HUES48 (cell line): Measurements from ENCODE around the gene CEP72.

Experiments
- H3K27ac ChIP-seq: one replicate; pipeline ENCODE4 v1.7.0; 2013; ENCODE audit warnings: low read depth, low read length, inconsistent platforms
- H3K27me3 ChIP-seq: 2 replicates; pipeline ENCODE4 v1.6.1; 2013; ENCODE audit warnings: mild to moderate bottlenecking, low read length; ENCODE audit not compliant: control insufficient read depth, insufficient read depth
- H3K36me3 ChIP-seq: 2 replicates; pipeline ENCODE4 v1.6.1; 2013; ENCODE audit warnings: low read length; ENCODE audit not compliant: control insufficient read depth, insufficient read depth
- H3K4me1 ChIP-seq: 2 replicates; pipeline ENCODE4 v1.6.1; 2013; ENCODE audit warnings: mild to moderate bottlenecking, low read length; ENCODE audit not compliant: control insufficient read depth, insufficient read depth
- H3K4me3 ChIP-seq: 2 replicates; pipeline ENCODE4 v1.5.1; 2013; ENCODE audit warnings: mild to moderate bottlenecking, low read depth, low read length
- H3K9ac ChIP-seq: 2 replicates; pipeline ENCODE4 v1.6.1; 2013; ENCODE audit warnings: mild to moderate bottlenecking, low read depth, low read length, moderate library complexity
- H3K9me3 ChIP-seq: 2 replicates; pipeline ENCODE4 v1.6.1; 2013; ENCODE audit warnings: low read length; ENCODE audit not compliant: control insufficient read depth, insufficient read depth

CEP72 gene

DNA sequence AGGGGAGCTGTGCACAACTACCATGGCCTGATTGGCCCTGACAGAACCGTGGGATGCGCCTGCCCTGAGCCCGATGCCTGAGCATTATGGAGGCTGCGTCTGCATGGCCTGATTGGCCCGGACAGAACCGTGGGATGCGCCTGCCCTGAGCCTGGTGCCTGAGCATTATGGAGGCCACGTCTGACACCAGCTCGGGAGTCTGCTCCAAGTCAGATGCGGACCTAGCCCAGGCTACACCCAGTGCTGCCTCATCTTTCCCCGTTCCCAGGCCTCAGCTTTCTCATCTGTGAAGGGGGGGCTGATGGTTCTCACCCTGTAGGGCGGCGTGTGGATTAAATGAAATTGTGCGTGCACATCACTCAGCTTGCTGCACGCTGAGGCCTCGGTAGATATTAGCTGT is 7.3 kb downstream of the CEP72 start:
- Histone ChIP-seq H3K9me3 (no peaks in the 10 kb centered on the region), H3K9ac (no peak overlapping the region), H3K27me3 (no peaks in the 10 kb centered on the region), H3K27ac (no peak overlapping the region), H3K36me3 (peaks cover 64% of the 10 kb centered on the region), H3K4me1 (no peaks in the 10 kb centered on the region), H3K4me3 (no peak overlapping the region)

DNA sequence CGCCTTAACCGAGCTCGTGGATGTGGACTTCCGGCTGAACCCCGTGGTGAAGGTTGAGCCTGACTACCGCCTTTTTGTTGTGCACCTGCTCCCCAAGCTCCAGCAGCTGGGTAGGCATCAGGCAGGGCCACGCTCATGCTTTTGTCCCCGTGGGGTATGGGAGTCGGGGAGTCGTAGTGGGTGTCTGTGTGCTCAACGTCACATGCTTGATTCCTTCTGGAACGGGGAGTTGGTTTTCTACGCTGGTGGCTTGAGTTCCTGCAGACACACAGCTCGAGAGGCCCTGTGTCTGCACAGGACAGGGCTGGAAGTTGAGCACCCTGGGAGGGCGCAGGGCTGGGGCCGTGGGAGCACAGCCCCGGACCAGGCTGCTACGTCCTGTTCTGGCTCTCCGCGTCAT is 8.0 kb downstream of the CEP72 start:
- H3K27me3 ChIP-seq, result no peaks in the 10 kb centered on the region
- H3K27ac ChIP-seq, result no peak overlapping the region
- H3K9me3 ChIP-seq, result no peaks in the 10 kb centered on the region
- H3K4me1 ChIP-seq, result no peaks in the 10 kb centered on the region
- no peak overlapping the region for H3K4me3 ChIP-seq
- no peak overlapping the region for H3K9ac ChIP-seq
- peaks cover 71% of the 10 kb centered on the region for H3K36me3 ChIP-seq

DNA sequence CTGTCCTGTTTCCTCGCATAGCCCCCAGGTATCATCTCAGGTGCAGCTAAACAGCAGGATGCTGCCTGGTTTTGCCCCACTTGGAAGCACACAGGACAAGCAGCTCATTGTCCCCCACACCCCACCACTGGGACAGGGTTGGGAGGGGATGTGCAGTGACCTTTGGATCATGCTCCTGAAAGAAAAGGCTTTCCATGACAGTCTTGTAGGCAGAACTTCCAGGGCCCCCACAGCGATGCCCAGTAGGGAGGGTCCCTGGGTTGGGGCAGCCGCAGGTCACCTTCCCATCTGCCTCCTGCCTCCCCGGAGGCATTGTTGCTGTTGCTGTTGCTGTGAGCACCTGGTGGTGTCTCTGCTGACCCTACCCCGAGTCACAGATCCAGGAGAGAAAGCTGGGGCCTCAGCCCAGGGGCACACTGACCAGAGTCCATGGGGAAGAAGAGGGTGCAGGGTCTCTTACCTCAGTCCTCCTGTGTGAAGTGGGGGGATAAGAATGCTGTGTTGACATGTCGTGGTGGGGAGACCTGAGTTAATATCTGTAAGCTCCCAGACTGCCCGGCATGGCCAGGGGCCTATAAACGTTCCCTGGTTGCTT is 8.5 kb downstream of the CEP72 start:
- no peaks in the 10 kb centered on the region for H3K27me3 ChIP-seq
- no peak overlapping the region for H3K4me3 ChIP-seq
- no peaks in the 10 kb centered on the region for H3K4me1 ChIP-seq
- no peak overlapping the region for H3K9ac ChIP-seq
- peaks cover 76% of the 10 kb centered on the region for H3K36me3 ChIP-seq
- H3K9me3 ChIP-seq, result no peaks in the 10 kb centered on the region
- no peak overlapping the region for H3K27ac ChIP-seq

DNA sequence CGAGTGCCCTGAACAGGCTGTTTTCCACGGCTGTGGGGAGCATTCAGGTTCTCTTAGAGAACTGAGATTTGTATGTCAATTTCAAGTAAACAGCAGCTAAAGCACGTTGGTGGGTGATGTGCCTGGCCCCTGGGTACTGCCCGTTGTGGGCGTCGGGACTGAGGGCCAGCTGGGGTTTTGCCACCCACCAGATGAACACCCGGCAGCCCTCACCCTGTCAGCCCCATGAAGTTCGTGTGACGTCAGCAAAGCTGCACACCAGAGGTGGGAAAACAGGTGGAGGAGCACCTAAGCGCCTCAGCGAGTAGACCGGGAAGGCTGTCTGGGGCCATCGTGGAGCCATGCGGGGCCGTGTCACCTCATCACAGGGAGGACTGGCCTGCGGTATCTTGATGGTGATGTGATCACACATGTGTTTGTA is 9.2 kb downstream of the CEP72 start:
- Histone ChIP-seq H3K4me1 (no peaks in the 10 kb centered on the region), H3K27ac (no peak overlapping the region), H3K9me3 (no peaks in the 10 kb centered on the region), H3K27me3 (no peaks in the 10 kb centered on the region), H3K4me3 (no peak overlapping the region), H3K36me3 (peaks cover 83% of the 10 kb centered on the region), H3K9ac (no peak overlapping the region)

DNA sequence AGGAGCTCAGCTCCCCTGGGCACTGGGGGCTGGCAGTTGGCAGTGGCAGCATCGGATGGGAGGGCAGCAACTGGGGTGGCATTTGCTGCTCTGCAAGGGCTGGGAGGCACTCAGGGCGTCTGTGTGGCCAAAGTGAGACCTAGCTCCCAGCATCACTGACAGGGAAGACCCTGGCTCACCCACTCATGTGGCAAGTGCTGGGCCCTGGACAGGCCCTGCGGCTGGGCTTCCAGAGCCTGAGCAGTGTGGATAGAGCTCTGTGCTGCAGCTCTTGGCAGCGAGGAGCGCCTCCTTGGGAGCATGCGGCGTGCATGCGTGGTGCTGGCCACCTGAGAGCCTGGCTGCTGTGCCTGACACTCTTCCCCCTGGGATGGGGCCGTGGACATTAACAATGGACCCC is 10.2 kb downstream of the CEP72 start:
- Histone ChIP-seq H3K4me1 (no peaks in the 10 kb centered on the region), H3K9me3 (no peaks in the 10 kb centered on the region), H3K27me3 (no peaks in the 10 kb centered on the region), H3K9ac (no peak overlapping the region), H3K36me3 (peaks cover 93% of the 10 kb centered on the region), H3K27ac (no peak overlapping the region), H3K4me3 (no peak overlapping the region)

DNA sequence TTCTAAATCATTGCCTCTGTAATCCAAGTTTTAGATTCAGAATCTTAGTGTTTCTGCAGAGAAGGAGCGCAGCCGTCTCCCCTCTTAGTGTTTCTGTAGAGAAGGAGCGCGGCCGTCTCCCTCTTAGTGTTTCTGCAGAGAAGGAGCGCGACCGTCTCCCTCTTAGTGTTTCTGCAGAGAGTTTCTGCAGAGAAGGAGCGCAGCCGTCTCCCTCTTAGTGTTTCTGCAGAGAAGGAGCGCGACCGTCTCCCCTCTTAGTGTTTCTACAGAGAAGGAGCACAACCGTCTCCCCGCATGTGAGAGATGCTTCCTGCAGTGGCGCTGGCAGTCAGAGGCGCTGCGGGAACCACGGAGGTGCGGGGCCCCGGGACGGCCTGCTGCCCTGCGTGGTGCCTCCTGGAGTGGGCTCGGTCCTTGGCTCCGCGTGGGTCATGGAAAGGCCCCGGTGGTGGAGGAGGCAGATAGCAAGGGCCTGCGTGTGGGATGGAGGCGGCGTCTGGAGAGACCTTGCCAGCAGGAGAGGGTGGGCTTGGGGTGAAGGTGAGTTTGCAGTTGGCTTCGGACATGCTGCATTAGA is 10.9 kb downstream of the CEP72 start:
- Histone ChIP-seq H3K36me3 (peaks cover 94% of the 10 kb centered on the region), H3K9ac (no peak overlapping the region), H3K27ac (no peak overlapping the region), H3K9me3 (no peaks in the 10 kb centered on the region), H3K27me3 (no peaks in the 10 kb centered on the region), H3K4me3 (no peak overlapping the region), H3K4me1 (no peaks in the 10 kb centered on the region)

DNA sequence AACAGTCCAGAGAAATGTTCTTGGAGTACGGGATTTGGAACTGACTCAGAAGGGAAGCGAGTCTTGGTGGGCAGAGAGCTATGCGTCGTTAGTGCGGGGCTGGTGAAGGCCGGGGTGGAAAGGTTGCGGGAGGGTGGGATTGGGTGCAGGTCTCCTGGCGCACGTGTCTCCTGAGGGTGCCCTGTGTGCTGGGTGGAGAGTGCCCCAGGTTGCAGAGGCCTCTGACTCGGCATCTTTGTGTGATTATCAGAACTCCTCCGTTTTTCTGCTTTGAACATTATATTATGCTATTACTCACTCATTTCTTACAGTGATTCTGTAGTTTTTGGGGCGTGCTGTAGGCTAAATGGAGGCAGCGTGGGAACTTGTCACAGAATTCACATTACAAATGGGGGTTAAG is 11.4 kb downstream of the CEP72 start:
- Histone ChIP-seq H3K27ac (no peak overlapping the region), H3K27me3 (no peaks in the 10 kb centered on the region), H3K4me3 (no peak overlapping the region), H3K4me1 (no peaks in the 10 kb centered on the region), H3K9ac (no peak overlapping the region), H3K36me3 (peaks cover 94% of the 10 kb centered on the region), H3K9me3 (no peaks in the 10 kb centered on the region)

DNA sequence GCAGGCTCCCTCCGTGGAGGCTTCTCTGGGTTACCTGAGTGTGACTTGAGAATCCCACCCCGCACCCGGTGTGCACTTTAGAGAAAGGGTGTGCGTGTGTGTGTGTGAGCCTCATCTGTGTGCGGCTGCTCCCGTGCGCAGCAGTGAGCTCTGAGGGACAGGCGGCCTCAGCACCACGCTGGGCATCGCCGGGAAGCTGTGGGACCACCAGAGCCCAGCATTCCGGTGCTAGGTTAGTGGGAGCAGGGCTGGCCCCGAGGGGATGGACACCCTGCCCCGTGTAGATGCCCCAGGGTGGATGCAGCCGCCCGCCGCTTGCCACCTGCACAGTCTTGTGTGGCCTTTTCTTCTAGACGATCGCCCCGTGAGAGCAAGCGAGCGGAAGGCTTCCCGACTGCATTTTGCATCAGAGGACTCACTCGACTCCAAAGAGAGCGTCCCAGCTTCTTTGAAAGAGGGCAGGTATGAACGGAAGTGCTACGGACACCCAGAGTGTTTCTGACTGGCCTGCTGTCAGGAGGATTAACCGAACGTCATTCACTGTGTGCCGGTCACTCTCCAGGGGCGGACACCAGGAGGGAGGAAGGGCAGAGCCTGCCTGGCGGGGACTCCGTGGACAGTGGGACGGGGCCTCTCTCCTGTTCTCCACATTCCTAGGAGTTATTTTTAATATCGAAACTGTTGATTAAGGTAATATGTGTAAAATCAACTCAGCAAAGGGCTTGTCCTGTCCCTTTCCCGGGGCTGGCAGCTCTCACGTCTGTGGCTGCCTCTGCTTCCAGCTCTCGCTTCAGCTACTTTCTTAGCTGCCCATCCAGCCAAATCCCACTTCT is 12.2 kb downstream of the CEP72 start:
- H3K9ac ChIP-seq, result no peak overlapping the region
- peaks cover 93% of the 10 kb centered on the region for H3K36me3 ChIP-seq
- H3K4me1 ChIP-seq, result no peaks in the 10 kb centered on the region
- H3K27ac ChIP-seq, result no peak overlapping the region
- no peaks in the 10 kb centered on the region for H3K27me3 ChIP-seq
- no peaks in the 10 kb centered on the region for H3K9me3 ChIP-seq
- H3K4me3 ChIP-seq, result no peak overlapping the region

DNA sequence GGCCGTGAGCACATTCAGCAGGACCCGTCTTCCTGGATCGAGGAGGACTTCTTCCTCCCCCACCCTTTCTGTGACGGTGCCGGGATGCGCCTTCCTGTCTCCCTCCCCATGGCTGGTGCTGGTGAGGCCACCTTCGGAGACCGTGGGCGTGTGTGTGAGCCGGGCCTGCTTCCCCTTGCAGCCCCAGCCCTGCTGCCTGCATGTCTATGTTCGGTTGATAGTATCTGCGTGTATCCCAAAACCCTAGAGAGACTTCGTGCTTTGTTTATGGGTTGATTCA is 12.8 kb downstream of the CEP72 start:
- H3K9me3 ChIP-seq, result no peaks in the 10 kb centered on the region
- no peak overlapping the region for H3K27ac ChIP-seq
- no peak overlapping the region for H3K4me3 ChIP-seq
- H3K27me3 ChIP-seq, result no peaks in the 10 kb centered on the region
- H3K9ac ChIP-seq, result no peak overlapping the region
- H3K36me3 ChIP-seq, result peaks cover 87% of the 10 kb centered on the region
- H3K4me1 ChIP-seq, result no peaks in the 10 kb centered on the region

DNA sequence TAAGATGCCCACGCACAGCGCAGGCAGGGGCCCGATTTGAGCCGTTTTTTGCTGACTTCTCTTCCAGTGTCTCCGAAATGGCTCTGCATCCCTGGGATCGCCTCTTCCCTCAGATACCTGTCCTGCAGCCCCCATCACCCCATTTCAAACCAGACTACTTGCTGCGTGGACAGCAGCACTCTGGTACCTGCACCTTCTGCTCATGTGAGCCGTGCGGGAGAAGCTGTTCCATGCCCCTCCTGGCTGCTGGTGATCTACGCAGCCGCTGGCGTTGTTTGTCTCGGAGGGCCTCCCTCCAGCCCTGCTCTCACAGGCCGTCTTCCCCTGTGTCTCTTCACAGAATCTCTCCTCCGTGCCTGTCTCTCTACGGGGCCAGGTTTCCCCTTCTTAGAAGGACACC is 13.4 kb downstream of the CEP72 start:
- no peak overlapping the region for H3K27ac ChIP-seq
- no peaks in the 10 kb centered on the region for H3K9me3 ChIP-seq
- no peaks in the 10 kb centered on the region for H3K4me1 ChIP-seq
- H3K4me3 ChIP-seq, result no peak overlapping the region
- peaks cover 81% of the 10 kb centered on the region for H3K36me3 ChIP-seq
- no peaks in the 10 kb centered on the region for H3K27me3 ChIP-seq
- no peak overlapping the region for H3K9ac ChIP-seq

DNA sequence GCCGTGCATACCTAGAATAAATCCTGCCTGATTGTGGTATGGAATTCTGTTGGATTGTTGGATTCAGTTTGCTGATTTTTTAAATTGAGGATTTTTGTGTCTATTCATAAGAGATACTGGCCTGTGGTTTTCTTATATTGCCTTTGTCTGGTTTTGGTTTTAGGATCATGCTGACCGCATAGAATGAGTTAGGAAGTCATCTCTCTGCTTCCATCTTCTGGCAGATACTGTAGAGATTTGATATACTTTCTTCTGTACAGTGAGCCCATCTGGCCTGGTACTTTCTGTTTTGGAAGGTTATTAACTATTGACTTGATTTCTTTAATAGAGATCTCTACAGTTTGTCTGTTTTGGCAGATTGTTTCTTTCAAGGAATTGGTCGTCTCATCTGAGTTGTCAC is 14.7 kb downstream of the CEP72 start:
- Histone ChIP-seq H3K27ac (no peak overlapping the region), H3K9me3 (no peaks in the 10 kb centered on the region), H3K27me3 (no peaks in the 10 kb centered on the region), H3K36me3 (peaks cover 68% of the 10 kb centered on the region), H3K4me1 (no peaks in the 10 kb centered on the region), H3K9ac (no peak overlapping the region), H3K4me3 (no peak overlapping the region)
